Head of caudate nucleus (tissue), 42 donors: Measurements from ENCODE around the gene ADAMTS3.

Experiments used
- DNase-seq, 42 donors: peaks; one replicate each; pipeline versions ENCODE4 v3.0.0 to v3.0.0-alpha.2; 2020 to 2021; ENCODE audit warnings: mixed read lengths in 7 of 42
- intact Hi-C: fragments of 100-400 bp; cut with DNase I; formaldehyde crosslinking; loops from one replicate; pipeline ENCODE4 v1.15.0; 2022

The ADAMTS3 gene

GRCh38 chr4:72568959-72569718, at the start of gene ADAMTS3:
Gene ADAMTS3 (minus strand): TSS chr4:72569221. CDS start chr4:72568762, 459 bp downstream.
- intact Hi-C loops, result no loop called here
- DNase-seq, result peak in 40 of 42 donors; percentile 18 to 82 (median 58)

GRCh38 chr4:72613959-72614358, 44.9 kb upstream of the ADAMTS3 start:
- intact Hi-C loops, result no loop called here
- no peak for DNase-seq

DNA sequence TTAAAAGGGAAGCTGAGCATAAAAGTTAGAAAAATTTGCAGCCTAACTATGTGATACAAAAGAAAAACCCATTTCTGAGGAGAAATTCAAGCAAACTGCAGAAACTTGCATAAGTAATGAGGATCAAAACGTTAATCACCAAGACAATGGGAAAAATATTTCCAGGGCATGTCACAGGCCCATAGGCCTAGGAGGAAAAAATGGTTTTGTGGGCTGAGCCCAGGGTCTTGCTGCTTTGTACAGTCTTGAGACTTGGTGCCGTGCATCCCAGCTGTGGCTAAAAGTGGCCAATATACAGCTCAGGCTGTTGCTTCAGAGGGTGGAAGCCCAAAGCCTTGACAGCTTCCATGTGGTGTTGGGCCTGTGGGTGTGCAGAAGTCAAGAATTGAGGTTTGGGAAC, 37.7 kb upstream of the ADAMTS3 start:
- intact Hi-C loops, result no loop called here
- DNase-seq, result no peak

- DNase-seq, result no peak
- intact Hi-C loops, result no loop called here
Observed at GRCh38 chr4:72604324-72604723, 35.3 kb upstream of the ADAMTS3 start.

DNA sequence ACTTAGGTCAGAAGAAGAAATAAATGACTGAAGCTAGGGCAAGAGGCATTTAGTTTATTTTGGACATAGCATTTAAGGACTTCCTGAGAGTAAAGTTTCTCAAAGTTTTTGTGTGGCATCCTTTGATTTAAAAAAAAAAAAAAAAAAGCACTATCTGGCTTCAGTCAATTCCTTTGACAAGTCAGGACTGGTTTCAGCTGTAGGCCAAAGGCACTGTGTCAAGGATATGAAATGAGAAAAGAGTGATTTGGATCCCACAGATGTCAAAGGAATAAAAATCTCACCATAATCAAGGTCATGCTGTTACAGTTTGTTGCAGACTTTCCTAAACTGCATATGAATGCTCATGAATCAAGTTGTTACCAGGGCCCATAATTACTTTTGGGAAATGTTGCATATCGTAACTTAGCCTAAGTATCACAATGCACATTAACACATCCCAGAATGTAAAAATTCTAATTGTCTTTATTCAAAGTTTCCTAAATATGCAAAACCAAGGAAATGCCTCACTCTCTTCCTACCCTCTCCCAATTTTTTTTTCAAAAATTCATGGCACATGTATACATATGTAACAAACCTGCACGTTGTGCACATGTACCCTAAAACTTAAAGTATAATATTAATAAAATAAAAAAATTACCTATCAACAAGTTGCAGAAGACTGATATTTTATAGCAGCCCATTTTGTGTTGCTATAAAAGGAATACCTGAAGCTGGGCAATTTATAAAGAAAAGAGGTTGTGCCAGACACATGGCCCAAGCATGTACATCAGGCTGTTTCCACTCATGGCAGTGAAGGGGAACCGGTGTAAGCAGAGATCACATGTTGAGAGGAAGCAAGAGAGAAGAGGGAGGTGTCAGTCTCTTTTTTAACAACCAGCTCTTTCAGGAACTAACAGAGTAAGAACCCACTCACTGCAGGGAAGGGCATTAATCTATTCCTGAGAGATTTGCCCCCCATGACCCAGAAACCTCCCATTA, 33.7 kb upstream of the ADAMTS3 start:
- intact Hi-C loops, result no loop called here
- DNase-seq, result no peak

GRCh38 chr4:72591547-72592454, 22.8 kb upstream of the ADAMTS3 start:
- intact Hi-C loops, result no loop called here
- no peak for DNase-seq

DNA sequence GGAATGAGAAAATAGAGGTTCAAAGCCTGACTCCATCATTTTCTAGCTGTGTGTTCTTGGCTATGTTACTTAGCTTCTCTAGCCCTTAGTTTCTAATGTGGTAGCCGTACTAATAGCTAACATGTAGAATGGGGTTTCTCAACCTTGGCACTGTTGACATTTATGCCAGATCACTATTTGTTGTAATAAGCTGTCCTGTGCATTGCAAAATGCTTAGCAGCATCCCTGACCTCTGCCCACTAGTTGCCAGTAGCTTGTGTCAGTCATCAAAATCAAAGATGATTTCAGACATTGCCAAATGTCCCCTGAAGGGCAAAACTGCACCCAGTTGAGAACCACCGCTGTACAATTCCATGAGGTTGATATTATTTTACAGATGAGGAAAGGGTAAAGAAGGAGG, 18.3 kb upstream of the ADAMTS3 start:
- DNase-seq, result no peak
- intact Hi-C loops, result no loop called here

DNA sequence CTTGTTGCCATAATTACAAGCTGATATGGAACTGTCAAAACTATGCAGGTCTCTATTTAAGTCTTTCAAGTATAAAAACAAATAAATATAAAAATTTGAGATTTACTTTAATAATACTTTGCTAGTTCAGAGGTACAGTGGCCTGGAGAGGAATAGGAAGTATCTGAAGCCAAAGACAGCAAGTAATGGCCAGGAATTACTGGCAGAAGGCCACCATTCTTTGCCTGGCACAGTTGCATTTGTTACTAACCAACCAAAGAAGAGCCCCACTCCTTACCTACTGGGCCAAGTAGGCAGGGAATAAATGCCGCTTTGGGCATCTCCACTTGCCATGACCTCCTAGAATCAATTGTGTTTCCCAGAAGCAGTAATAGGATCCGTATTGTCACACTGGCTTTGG, 13.8 kb upstream of the ADAMTS3 start:
- intact Hi-C loops, result no loop called here

DNA sequence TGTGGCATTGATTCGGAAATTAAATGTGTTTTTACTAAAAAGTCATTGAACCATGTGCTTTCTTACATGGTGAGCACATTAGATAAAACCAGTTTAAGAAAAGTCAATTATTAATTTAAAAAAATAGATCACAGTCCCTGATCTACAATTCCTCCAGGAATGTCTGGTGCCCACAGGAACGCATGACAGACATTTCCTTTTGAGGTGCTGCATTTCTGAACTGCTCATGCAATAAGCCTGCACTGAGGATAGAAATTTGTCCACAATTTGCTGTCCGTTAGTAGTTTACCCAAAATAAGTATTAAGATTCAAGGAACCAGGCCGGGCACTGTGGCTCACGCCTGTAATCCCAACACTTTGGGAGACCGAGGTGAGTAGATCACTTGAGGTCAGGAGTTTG, 8.2 kb upstream of the ADAMTS3 start:
- DNase-seq, result no peak
- intact Hi-C loops, result no loop called here

More for the DNA sequence above, 13.8 kb upstream of the ADAMTS3 start:
- no peak for DNase-seq

- intact Hi-C loops, result no loop called here
- no peak for DNase-seq
Observed at GRCh38 chr4:72571337-72571736, 2.3 kb upstream of the ADAMTS3 start.

- intact Hi-C loops, result no loop called here
- peak in 1 of 42 donors; percentile 4 for DNase-seq
Observed at GRCh38 chr4:72569719-72570235, 756 bp upstream of the ADAMTS3 start.

- peak; percentile 29 to 89 (median 68) for DNase-seq
- intact Hi-C loops, result no loop called here
Observed at GRCh38 chr4:72567821-72568675, 973 bp downstream of the ADAMTS3 start.

- DNase-seq, result no peak
- intact Hi-C loops, result no loop called here
Observed at GRCh38 chr4:72567036-72567435, 2.0 kb downstream of the ADAMTS3 start.

GRCh38 chr4:72566464-72566972, 2.5 kb downstream of the ADAMTS3 start:
- intact Hi-C loops, result no loop called here
- DNase-seq, result no peak

DNA sequence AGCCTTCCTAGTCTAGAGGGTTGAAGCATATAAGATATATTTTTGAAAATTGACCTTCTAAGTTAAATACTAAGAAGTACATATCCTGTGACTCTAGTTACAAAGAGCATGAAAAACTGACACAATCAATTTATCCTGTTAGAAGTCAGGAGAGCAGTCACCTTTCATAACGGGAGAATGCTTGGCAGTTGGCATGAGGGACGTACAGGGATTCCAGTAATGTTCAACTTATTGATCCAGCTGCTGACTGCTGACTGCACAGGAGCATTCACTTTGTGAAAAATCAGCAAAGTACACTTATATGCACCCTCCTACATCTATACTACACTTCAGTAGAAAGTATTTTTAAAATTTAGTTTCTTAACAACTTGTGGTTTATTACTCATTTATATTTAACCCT, 4.2 kb downstream of the ADAMTS3 start:
- DNase-seq, result no peak
- intact Hi-C loops, result no loop called here

GRCh38 chr4:72564184-72564583, 4.8 kb downstream of the ADAMTS3 start:
- intact Hi-C loops, result no loop called here
- DNase-seq, result no peak

GRCh38 chr4:72558655-72559054, 10.4 kb downstream of the ADAMTS3 start:
- intact Hi-C loops, result no loop called here
- DNase-seq, result peak in 2 of 42 donors; percentile 15 to 41

- intact Hi-C loops, result no loop called here
- DNase-seq, result no peak
Observed at GRCh38 chr4:72557021-72557420, 12.0 kb downstream of the ADAMTS3 start.
